MM.1S (cell line): ENCODE data around the gene PCYOX1L.

ENCODE experiments used
- DNase-seq: peaks from one replicate; pipeline ENCODE4 v3.0.0-alpha.2; 2015
- H2AFZ ChIP-seq: fragments of 300-600 bp; sonication (generic); 2 replicates; pipeline ENCODE4 v1.6.0; 2016; ENCODE audit warnings: antibody characterized with exemption, low read length
- H3F3A ChIP-seq: fragments of 300-600 bp; sonication (generic); 2 replicates; pipeline ENCODE4 v1.6.1; 2016; ENCODE audit warnings: mild to moderate bottlenecking, antibody characterized with exemption, low read length, moderate library complexity, mixed read lengths; ENCODE audit not compliant: insufficient read depth
- H3K27ac ChIP-seq: fragments of 300-600 bp; sonication (generic); 2 replicates; pipeline ENCODE4 v1.5.1; 2016; ENCODE audit warnings: mild to moderate bottlenecking, low read length
- H3K27me3 ChIP-seq: fragments of 300-600 bp; sonication (generic); replicated peaks from 2 replicates; pipeline ENCODE4 v1.6.0; 2016; ENCODE audit warnings: low read length; ENCODE audit not compliant: insufficient read depth
- H3K36me3 ChIP-seq: fragments of 300-600 bp; sonication (generic); replicated peaks from 2 replicates; pipeline ENCODE4 v1.6.1; 2016; ENCODE audit warnings: mild to moderate bottlenecking, low read length, mixed read lengths; ENCODE audit not compliant: insufficient read depth
- H3K4me1 ChIP-seq: fragments of 300-600 bp; sonication (generic); 2 replicates; pipeline ENCODE4 v1.6.1; 2016; ENCODE audit warnings: low read length, mixed read lengths
- H3K4me2 ChIP-seq: fragments of 300-600 bp; sonication (generic); 2 replicates; pipeline ENCODE4 v1.6.0; 2016; ENCODE audit warnings: low read depth, low read length
- H3K4me3 ChIP-seq: fragments of 300-600 bp; sonication (generic); 2 replicates; pipeline ENCODE4 v1.5.1; 2016; ENCODE audit warnings: low read length, mixed read lengths
- H3K79me2 ChIP-seq: fragments of 300-600 bp; sonication (generic); 2 replicates; pipeline ENCODE4 v1.6.1; 2016; ENCODE audit warnings: mixed run types, low read length, mixed read lengths
- H3K9ac ChIP-seq: fragments of 300-600 bp; sonication (generic); 2 replicates; pipeline ENCODE4 v1.6.1; 2016; ENCODE audit warnings: low read length, mixed read lengths
- H3K9me2 ChIP-seq: fragments of 300-600 bp; sonication (generic); replicated peaks from 2 replicates; pipeline ENCODE4 v1.6.1; 2016; ENCODE audit warnings: mild to moderate bottlenecking, low read length, mixed read lengths; ENCODE audit not compliant: insufficient read depth
- H3K9me3 ChIP-seq: fragments of 300-600 bp; sonication (generic); replicated peaks from 2 replicates; pipeline ENCODE4 v1.6.1; 2016; ENCODE audit warnings: mild to moderate bottlenecking, low read length, mixed read lengths; ENCODE audit not compliant: insufficient read depth
- H4K20me1 ChIP-seq: fragments of 300-600 bp; sonication (generic); 2 replicates; pipeline ENCODE4 v1.6.1; 2016; ENCODE audit warnings: mild to moderate bottlenecking, low read length, moderate library complexity, mixed read lengths; ENCODE audit not compliant: insufficient read depth
- CTCF ChIP-seq: fragments of 300-600 bp; sonication (generic); IDR thresholded peaks from 2 replicates; pipeline ENCODE4 v1.5.1; 2016; ENCODE audit warnings: antibody characterized with exemption, low read length, mixed read lengths
- EZH2 ChIP-seq: fragments of 300-600 bp; sonication (generic); optimal IDR thresholded peaks from 2 replicates; pipeline ENCODE3; 2017; ENCODE audit warnings: low read depth, mild to moderate bottlenecking, antibody characterized with exemption, low read length, mixed read lengths
- EZH2phosphoT487 ChIP-seq: fragments of 300-600 bp; sonication (generic); IDR thresholded peaks from 2 replicates; pipeline ENCODE4 v1.6.1; 2018; ENCODE audit warnings: antibody characterized with exemption, low read length

The PCYOX1L gene

GRCh38 chr5:149414405-149415065 lies 56.7 kb downstream of the PCYOX1L start:
- Histone ChIP-seq H3K79me2 (no peaks in the 10 kb centered on the region), H3K4me2 (no peak overlapping the region), H3F3A (no peaks in the 10 kb centered on the region), H4K20me1 (no peaks in the 10 kb centered on the region), H3K27ac (no peak overlapping the region), H3K36me3 (no peaks in the 10 kb centered on the region), H3K4me1 (no peaks in the 10 kb centered on the region), H3K9me3 (no peaks in the 10 kb centered on the region), H3K4me3 (no peak overlapping the region), H3K9ac (no peak overlapping the region), H3K27me3 (no peaks in the 10 kb centered on the region), H3K9me2 (no peaks in the 10 kb centered on the region), H2AFZ (no peak overlapping the region)
- TF ChIP-seq CTCF (no peak), EZH2 (no peak), EZH2phosphoT487 (no peak)
- no peak for DNase-seq

GRCh38 chr5:149415066-149415967 lies 57.5 kb downstream of the PCYOX1L start:
- H3K9me2 ChIP-seq: no peaks in the 10 kb centered on the region
- no peak overlapping the region for H3K27ac ChIP-seq
- no peaks in the 10 kb centered on the region for H3K9me3 ChIP-seq
- no peak overlapping the region for H2AFZ ChIP-seq
- no peaks in the 10 kb centered on the region for H3F3A ChIP-seq
- no peaks in the 10 kb centered on the region for H3K4me1 ChIP-seq
- no peaks in the 10 kb centered on the region for H4K20me1 ChIP-seq
- H3K79me2 ChIP-seq: no peaks in the 10 kb centered on the region
- TF ChIP-seq CTCF: no peak
- TF ChIP-seq EZH2phosphoT487: no peak
- no peak for TF ChIP-seq EZH2
- no peak for DNase-seq
- H3K4me3 ChIP-seq: no peak overlapping the region
- no peaks in the 10 kb centered on the region for H3K27me3 ChIP-seq
- no peak overlapping the region for H3K4me2 ChIP-seq
- H3K9ac ChIP-seq: no peak overlapping the region
- H3K36me3 ChIP-seq: no peaks in the 10 kb centered on the region

GRCh38 chr5:149416987-149417710 lies 59.3 kb downstream of the PCYOX1L start:
- Histone ChIP-seq H2AFZ (no peak overlapping the region), H3K27ac (no peak overlapping the region), H3K4me3 (no peak overlapping the region), H3K4me2 (no peak overlapping the region), H3K9ac (no peak overlapping the region), H3F3A (no peaks in the 10 kb centered on the region), H3K27me3 (no peaks in the 10 kb centered on the region), H3K79me2 (no peaks in the 10 kb centered on the region), H3K9me3 (no peaks in the 10 kb centered on the region), H3K9me2 (no peaks in the 10 kb centered on the region), H3K36me3 (no peaks in the 10 kb centered on the region), H3K4me1 (no peaks in the 10 kb centered on the region), H4K20me1 (no peaks in the 10 kb centered on the region)
- TF ChIP-seq EZH2phosphoT487 (no peak), CTCF (no peak), EZH2 (no peak)
- no peak for DNase-seq
